ENCODE results near the gene SMARCD2. TPM values are rescaled to one million over a fixed set of nuclear protein-coding genes. Genes with fewer than 3 reads are reported as not detected.

Gene SMARCD2
- total RNA-seq, 1 donor: 56.0 TPM

DNA sequence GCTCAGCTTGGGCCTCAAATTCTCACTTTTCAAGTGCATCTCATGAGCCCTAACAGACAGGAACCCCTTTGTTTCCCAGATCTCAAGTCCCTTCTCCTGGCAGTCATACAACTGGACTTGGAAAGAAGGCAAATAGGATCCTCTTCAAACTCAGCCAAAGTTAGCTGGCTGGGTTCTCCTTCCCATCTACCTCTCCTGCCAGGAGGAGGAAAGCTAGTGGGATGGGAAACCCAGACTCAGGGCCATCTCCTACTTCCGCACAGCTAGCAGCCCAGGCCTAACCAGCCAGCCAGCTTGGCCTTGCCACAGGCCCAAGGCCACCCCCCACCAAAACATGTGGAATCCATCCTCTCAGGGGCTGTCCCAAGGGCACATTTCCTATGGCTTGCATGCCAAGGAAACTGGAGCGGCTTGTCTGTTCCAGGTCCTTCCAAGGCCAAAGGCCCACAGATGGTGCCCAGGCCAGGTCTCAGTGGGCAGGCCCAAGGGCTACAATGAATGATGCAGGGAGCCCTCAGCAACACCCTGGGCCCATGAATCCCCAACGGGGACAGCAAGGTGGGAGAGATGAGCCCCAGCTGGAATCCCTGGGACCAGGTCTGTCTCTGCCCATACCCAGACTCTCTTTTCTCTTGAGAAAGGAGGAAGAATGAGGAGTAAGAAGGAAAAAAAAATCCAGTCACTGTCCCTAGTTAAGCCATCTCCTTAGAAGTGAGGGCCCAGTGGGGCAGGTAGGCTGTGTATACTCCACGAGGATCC lies 1.7 kb downstream of the SMARCD2 start:
- H3K27me3 ChIP-seq (ENCODE audit: insufficient read depth, low read length): no peaks in the 10 kb centered on the region
- H3K4me1 ChIP-seq (ENCODE audit: insufficient read depth, low read length): peaks cover 58% of the 10 kb centered on the region
- no peaks in the 10 kb centered on the region for H3K9me3 ChIP-seq (ENCODE audit: low read depth, low read length)
- H3K4me3 ChIP-seq (ENCODE audit: low read length): peak overlapping the region; percentile 80

DNA sequence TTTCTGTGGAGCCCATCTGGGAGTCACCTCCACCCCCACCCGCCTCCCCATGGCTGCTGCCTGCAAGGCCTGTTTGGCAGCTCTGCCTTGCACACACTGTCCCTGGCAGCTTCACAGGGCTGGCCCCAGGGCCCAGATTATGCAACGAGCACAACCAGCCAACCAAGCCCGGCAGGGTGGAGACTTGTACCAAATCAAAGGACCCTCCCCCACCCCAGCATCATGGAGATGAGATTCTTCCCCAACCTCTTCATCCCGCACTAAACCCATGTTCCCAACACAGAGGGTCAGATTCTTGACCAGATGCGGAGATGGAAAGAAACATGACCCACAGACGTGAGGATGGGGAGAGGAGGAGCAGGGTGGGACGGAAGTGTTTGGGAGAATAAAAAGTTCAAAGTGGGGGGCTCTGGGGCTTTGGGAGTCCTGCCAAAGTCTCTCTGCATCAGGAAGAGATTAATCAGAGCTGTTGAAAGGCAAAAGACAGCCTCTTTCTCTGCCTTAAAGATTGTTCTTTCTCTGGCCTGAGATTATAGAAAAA lies 3.8 kb downstream of the SMARCD2 start:
- no peaks in the 10 kb centered on the region for H3K27me3 ChIP-seq (ENCODE audit: insufficient read depth, low read length)
- no peak overlapping the region for H3K4me3 ChIP-seq (ENCODE audit: low read length)
- H3K4me1 ChIP-seq (ENCODE audit: insufficient read depth, low read length): peaks cover 62% of the 10 kb centered on the region
- no peaks in the 10 kb centered on the region for H3K9me3 ChIP-seq (ENCODE audit: low read depth, low read length)

DNA sequence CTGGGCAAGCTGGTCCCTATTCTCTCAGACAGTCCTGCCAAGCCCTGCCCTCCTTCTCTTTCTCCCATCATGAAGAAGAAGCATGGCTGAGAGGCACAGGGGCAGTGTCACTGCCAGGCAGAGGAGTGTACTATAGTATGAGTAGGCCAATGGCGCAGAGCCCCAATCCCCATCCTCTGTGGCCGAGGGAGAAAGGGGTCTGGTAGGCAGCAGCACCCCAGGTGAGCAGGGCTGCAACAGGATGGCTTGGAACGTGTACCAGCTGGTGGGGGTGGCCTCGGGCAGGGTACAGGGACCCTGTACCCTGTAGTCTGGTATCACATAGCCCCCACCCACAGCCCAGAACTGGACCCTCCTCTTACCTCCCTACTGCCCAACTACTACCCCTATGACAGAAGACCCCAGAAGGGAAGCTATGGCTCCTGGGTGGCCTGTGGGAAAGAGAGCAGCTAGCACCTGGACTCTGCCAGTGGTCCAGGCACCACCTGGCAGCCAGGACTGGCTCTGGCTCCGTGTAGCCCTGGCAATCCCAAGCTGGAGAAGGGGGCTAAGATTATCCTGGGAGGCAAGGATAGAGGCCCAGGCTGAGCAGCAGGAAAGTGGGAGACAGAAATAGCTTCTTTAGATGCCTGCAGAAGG lies 4.4 kb downstream of the SMARCD2 start:
- no peaks in the 10 kb centered on the region for H3K9me3 ChIP-seq (ENCODE audit: low read depth, low read length)
- H3K4me1 ChIP-seq (ENCODE audit: insufficient read depth, low read length): peaks cover 56% of the 10 kb centered on the region
- no peaks in the 10 kb centered on the region for H3K27me3 ChIP-seq (ENCODE audit: insufficient read depth, low read length)
- no peak overlapping the region for H3K4me3 ChIP-seq (ENCODE audit: low read length)

DNA sequence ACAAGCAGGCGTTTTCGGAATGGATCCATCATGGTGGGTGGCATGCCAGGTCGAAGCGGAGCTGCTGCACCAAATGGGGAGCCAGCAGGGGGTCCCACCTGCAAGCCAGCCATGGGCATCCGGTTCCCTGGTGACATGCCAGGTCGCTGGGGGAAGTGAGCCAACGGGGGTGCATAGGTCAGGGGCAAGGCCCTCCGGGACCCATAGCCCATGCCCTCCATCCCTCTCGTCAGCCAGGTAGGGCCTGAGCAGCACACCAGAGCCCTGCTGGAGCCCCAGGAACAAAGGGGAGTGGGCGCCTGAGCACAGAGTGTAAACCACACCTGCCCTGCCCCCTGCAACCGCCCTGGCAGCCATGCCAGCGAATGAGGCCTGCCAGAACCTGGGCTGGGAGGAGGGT lies 5.0 kb downstream of the SMARCD2 start:
- Histone ChIP-seq H3K9me3 (ENCODE audit: low read depth, low read length) (no peaks in the 10 kb centered on the region), H3K4me3 (ENCODE audit: low read length) (no peak overlapping the region), H3K4me1 (ENCODE audit: insufficient read depth, low read length) (peaks cover 55% of the 10 kb centered on the region), H3K27me3 (ENCODE audit: insufficient read depth, low read length) (no peaks in the 10 kb centered on the region)

DNA sequence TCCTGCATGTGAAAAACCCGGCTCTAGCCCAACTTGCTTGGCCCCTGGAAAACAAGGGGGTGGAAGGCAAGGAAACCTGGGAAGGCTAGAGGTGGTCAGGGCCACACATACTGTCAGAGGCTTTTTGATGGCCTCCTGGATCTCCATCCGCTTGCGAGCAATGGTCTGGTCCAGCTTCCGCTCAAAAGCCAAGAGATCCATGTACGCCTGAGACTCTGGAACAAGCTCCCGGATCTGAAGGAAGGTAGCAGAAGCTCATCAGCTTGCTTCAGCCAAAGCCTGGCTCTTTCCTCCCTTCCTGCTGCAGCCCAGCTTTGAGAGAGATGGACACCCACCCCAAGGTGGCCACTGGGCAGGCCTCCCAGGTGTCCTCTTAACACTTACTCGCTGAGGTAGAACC lies 5.7 kb downstream of the SMARCD2 start:
- no peak overlapping the region for H3K4me3 ChIP-seq (ENCODE audit: low read length)
- peaks cover 60% of the 10 kb centered on the region for H3K4me1 ChIP-seq (ENCODE audit: insufficient read depth, low read length)
- no peaks in the 10 kb centered on the region for H3K27me3 ChIP-seq (ENCODE audit: insufficient read depth, low read length)
- no peaks in the 10 kb centered on the region for H3K9me3 ChIP-seq (ENCODE audit: low read depth, low read length)

DNA sequence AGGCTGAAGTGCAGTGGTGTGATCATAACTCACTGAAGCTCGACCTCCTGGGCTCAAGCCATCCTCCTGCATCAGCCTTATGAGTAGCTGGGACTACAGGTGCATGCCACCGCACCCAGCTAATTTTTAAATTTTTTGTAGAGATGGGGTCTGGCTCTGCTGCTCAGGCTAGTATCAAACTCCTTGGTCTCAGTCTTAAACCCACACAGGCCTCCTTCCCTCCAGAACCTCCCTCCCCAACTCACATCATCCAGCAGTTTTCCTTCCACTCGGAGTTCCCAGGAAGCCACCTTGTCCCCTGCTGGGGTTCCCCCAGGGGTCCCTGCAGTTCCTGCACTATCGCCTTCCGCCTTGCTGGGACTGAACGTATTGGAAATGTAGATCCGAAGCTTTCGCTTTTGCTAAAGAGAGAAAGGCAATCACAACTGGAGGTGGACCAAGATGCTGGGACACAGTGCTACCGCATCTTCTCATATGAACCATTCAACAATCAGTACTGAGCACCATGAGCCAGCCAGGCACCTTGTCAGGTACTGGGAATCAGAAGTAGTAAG lies 7.2 kb downstream of the SMARCD2 start:
- no peaks in the 10 kb centered on the region for H3K27me3 ChIP-seq (ENCODE audit: insufficient read depth, low read length)
- peaks cover 57% of the 10 kb centered on the region for H3K4me1 ChIP-seq (ENCODE audit: insufficient read depth, low read length)
- H3K9me3 ChIP-seq (ENCODE audit: low read depth, low read length): no peaks in the 10 kb centered on the region
- H3K4me3 ChIP-seq (ENCODE audit: low read length): no peak overlapping the region

DNA sequence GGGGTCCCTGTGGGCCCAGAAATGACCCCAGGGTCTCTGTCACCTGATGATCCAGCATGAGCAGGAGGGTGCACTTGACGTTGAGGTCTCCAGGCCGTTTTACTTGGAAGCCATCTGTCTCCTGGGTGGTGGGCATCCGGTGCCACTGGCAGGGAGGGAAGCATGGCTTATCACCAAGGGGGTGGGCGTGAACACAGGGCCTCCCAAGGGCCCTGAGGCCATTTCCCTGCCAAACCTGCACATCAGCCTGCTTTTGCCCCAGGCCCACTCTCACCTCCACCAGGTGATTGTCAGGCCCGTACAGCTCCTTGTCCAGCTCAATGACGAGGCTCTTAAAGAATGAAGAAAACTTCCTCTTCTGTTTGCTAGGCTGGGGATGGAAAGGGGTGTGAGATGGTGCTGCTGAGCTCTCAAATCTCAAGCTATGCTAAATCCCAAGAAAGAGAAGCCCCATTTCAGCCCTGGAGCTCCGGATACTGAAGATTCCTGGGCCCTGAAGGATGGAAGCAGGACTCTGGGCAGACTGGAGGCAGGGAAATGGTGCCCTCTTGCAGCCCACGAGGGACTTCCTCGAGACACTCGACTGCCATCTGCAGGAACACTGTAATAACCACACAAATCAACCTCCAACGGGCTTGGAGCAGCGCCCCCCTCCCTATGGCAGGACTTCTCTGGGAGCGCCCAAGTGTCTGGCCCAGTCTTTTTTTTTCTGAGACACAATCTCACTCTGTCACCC lies 7.9 kb downstream of the SMARCD2 start:
- H3K4me3 ChIP-seq (ENCODE audit: low read length): no peak overlapping the region
- H3K4me1 ChIP-seq (ENCODE audit: insufficient read depth, low read length): peaks cover 51% of the 10 kb centered on the region
- no peaks in the 10 kb centered on the region for H3K9me3 ChIP-seq (ENCODE audit: low read depth, low read length)
- H3K27me3 ChIP-seq (ENCODE audit: insufficient read depth, low read length): no peaks in the 10 kb centered on the region

DNA sequence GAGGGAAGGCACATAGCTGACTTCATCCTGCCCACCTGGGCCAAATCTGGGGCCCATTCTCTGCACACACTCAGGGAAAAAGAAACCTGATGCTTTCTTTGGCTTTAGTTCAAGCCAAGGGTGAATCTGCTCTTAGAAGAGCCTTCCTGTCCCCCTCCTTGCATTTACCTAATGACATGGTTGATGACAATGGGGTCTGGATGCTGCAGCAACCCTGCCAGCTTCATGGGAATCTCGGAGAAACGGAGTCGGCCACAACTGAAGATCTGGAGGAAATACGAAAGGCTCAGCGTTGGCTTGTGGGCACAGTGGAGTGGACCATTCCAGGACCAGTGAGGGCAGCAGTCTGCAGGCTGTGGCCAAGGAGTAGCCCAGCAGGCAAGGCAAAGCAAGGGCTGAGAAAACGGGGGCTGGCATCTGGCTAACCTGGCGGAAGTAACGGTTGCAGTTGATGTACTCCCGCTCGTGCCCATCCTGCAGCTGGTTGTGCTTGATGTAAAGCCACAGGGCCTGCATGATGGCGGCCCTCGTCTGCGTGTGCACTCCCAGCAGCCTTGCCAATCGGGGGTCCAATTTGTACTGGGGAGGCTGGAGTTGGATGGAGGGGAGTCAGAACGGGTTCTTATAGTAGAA lies 8.6 kb downstream of the SMARCD2 start:
- Histone ChIP-seq H3K4me3 (ENCODE audit: low read length) (no peak overlapping the region), H3K27me3 (ENCODE audit: insufficient read depth, low read length) (no peaks in the 10 kb centered on the region), H3K9me3 (ENCODE audit: low read depth, low read length) (no peaks in the 10 kb centered on the region), H3K4me1 (ENCODE audit: insufficient read depth, low read length) (peaks cover 48% of the 10 kb centered on the region)

DNA sequence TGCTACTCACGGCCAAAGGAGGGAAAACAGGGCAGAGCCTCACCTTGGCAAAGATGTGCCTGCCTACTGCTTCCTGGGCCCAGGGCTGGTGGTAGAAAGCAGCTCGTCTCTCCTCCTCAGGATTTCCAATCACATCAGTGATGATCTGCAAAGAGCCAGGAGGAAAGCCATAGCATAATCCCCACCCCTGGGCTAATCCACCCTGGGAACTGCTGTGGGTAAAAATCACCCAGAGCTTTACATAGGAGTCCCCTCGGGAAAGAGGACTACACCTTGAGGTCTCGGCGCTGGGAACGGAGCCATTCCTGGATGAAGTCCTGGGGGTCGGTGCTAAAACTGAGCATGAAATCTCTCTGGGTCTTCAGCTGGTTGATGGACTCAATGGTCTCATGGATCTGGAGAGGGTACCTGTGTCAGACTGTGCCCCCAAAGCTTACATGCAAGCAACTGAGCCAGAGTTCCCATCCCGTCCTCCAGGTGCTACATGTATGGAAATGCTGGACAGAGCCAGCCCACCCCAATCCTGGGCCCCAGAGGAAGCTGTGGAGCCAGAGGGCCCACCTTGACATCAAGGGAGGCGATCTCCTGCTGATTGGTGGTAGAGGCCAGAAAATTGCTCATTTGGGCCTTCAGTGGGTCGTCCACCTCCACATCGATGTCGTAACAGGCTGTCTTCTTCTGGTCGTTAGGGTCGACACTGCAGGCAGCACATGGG lies 9.3 kb downstream of the SMARCD2 start:
- no peaks in the 10 kb centered on the region for H3K9me3 ChIP-seq (ENCODE audit: low read depth, low read length)
- H3K27me3 ChIP-seq (ENCODE audit: insufficient read depth, low read length): no peaks in the 10 kb centered on the region
- no peak overlapping the region for H3K4me3 ChIP-seq (ENCODE audit: low read length)
- peaks cover 47% of the 10 kb centered on the region for H3K4me1 ChIP-seq (ENCODE audit: insufficient read depth, low read length)

DNA sequence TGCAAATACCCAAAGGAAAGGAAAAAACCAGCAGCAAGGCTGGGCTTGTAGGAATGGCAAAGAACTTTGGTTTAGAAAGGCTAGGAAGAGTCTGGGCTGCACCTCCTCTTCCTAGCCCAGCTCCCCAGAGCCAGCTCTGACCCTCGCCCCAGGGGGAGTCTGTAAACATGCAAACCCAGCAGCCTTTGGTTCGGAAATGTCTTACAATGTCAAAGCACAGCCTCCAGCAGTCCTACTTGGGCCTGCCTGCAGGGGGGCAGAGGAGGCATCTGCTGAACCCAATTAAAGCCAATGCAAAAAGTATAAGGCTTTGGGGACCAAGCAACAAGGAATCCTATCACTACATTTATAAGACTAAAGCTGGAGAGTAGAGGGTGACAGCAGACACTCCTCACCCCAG lies 10.0 kb downstream of the SMARCD2 start:
- H3K9me3 ChIP-seq (ENCODE audit: low read depth, low read length): no peaks in the 10 kb centered on the region
- H3K4me3 ChIP-seq (ENCODE audit: low read length): no peak overlapping the region
- H3K4me1 ChIP-seq (ENCODE audit: insufficient read depth, low read length): peaks cover 47% of the 10 kb centered on the region
- H3K27me3 ChIP-seq (ENCODE audit: insufficient read depth, low read length): no peaks in the 10 kb centered on the region

DNA sequence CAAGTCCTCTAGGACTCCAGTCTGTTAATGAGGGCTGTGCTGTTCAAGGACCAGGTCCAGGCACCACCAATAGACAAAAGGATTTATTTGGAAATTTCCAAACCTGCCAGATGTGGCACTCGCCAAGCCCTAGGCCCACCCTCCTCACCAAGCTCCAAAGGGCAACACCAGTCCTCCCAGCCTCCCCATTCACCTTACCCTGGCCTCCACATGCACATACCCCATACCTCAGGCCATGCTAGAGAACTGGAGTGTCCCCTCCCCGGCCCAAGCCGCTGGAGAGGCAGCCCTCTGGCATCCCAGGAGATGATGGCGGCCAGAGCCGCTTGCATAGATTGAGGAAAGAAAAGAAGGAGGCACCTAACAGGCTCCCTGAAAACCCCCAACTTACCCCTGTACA lies 10.5 kb downstream of the SMARCD2 start:
- no peak overlapping the region for H3K4me3 ChIP-seq (ENCODE audit: low read length)
- no peaks in the 10 kb centered on the region for H3K27me3 ChIP-seq (ENCODE audit: insufficient read depth, low read length)
- no peaks in the 10 kb centered on the region for H3K9me3 ChIP-seq (ENCODE audit: low read depth, low read length)
- H3K4me1 ChIP-seq (ENCODE audit: insufficient read depth, low read length): peaks cover 44% of the 10 kb centered on the region

DNA sequence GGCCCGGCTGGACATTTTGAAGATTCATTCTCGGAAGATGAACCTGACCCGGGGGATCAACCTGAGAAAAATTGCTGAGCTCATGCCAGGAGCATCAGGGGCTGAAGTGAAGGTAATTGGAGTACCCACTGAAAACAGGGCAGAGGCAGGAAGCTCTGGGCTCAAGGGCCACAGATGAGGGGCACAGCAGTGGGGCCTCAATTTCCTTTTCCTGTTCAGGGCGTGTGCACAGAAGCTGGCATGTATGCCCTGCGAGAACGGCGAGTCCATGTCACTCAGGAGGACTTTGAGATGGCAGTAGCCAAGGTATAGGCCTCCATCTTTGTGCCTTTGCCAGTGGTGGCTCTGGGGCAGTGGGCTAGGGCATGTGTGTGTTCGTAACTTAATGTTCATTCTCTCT lies 11.0 kb downstream of the SMARCD2 start:
- no peaks in the 10 kb centered on the region for H3K27me3 ChIP-seq (ENCODE audit: insufficient read depth, low read length)
- H3K4me3 ChIP-seq (ENCODE audit: low read length): no peak overlapping the region
- peaks cover 45% of the 10 kb centered on the region for H3K4me1 ChIP-seq (ENCODE audit: insufficient read depth, low read length)
- H3K9me3 ChIP-seq (ENCODE audit: low read depth, low read length): no peaks in the 10 kb centered on the region

DNA sequence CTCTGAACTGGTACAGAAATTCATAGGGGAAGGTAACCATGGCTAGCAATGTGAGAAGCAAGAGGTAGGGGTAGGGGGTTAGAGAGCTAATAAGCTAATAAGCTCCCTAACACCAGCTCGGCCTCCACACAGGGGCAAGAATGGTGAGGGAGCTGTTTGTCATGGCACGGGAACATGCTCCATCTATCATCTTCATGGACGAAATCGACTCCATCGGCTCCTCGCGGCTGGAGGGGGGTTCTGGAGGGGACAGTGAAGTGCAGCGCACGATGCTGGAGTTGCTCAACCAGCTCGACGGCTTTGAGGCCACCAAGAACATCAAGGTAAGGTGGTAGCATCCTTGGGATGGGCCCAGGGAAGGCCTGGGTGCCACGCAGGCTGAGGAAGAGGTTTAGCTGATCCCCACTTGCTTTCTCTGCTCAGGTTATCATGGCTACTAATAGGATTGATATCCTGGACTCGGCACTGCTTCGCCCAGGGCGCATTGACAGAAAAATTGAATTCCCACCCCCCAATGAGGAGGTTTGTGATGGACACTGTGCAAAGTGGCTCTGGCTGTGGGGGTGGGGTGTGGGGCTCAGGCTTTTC lies 11.5 kb downstream of the SMARCD2 start:
- Histone ChIP-seq H3K27me3 (ENCODE audit: insufficient read depth, low read length) (no peaks in the 10 kb centered on the region), H3K4me1 (ENCODE audit: insufficient read depth, low read length) (peaks cover 50% of the 10 kb centered on the region), H3K9me3 (ENCODE audit: low read depth, low read length) (no peaks in the 10 kb centered on the region), H3K4me3 (ENCODE audit: low read length) (no peak overlapping the region)

DNA sequence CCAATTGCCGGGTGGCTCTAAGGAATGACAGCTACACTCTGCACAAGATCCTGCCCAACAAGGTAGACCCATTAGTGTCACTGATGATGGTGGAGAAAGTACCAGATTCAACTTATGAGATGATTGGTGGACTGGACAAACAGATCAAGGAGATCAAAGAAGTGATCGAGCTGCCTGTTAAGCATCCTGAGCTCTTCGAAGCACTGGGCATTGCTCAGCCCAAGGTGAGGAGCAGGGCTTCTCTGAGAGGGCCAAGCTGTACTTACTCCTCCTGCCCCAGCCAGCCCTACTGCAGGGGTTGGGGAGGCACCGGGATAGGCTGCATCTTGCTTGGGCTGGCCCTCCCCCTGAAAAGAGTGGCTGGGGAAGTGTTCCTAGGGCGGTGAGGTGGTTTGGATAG lies 12.2 kb downstream of the SMARCD2 start:
- Histone ChIP-seq H3K4me3 (ENCODE audit: low read length) (no peak overlapping the region), H3K27me3 (ENCODE audit: insufficient read depth, low read length) (no peaks in the 10 kb centered on the region), H3K9me3 (ENCODE audit: low read depth, low read length) (no peaks in the 10 kb centered on the region), H3K4me1 (ENCODE audit: insufficient read depth, low read length) (peaks cover 56% of the 10 kb centered on the region)
